Neural cell (in vitro differentiated cells): Measurements from ENCODE around the gene BRF1. TPM values are rescaled to one million over a fixed set of nuclear protein-coding genes. Genes with fewer than 3 reads are reported as not detected.

Experiments
- H2AFZ ChIP-seq: fragments of 200-600, 300-800 bp; sonication (generic), shearing (Covaris generic); 2 replicates; pipeline ENCODE4 v1.6.0; 2014; ENCODE audit warnings: low read depth, mild to moderate bottlenecking, antibody characterized with exemption, low read length, moderate library complexity
- H3F3A ChIP-seq: fragments of 200-600 bp; shearing (Covaris generic); 2 replicates; pipeline ENCODE4 v1.6.1; 2016; ENCODE audit warnings: mild to moderate bottlenecking, moderate library complexity, mixed read lengths, antibody characterized with exemption, low read length; ENCODE audit not compliant: insufficient read depth, poor library complexity, severe bottlenecking
- H3K27ac ChIP-seq: fragments of 200-600, 300-800 bp; sonication (generic), shearing (Covaris generic); 2 replicates; pipeline ENCODE4 v1.5.1; 2014; ENCODE audit warnings: mild to moderate bottlenecking, low read length, moderate library complexity
- H3K27me3 ChIP-seq: fragments of 300-800, 200-600 bp; sonication (generic), shearing (Covaris generic); 2 replicates; pipeline ENCODE4 v1.6.0; 2014; ENCODE audit warnings: mild to moderate bottlenecking, low read depth, low read length, moderate library complexity; ENCODE audit not compliant: insufficient read depth
- H3K36me3 ChIP-seq: fragments of 300-800, 200-600 bp; sonication (generic), shearing (Covaris generic); 2 replicates; pipeline ENCODE4 v1.5.1; 2014; ENCODE audit warnings: mild to moderate bottlenecking, antibody characterized with exemption, low read length, moderate library complexity; ENCODE audit not compliant: insufficient read depth
- H3K4me2 ChIP-seq: fragments of 300-800, 200-600 bp; sonication (generic), shearing (Covaris generic); 2 replicates; pipeline ENCODE4 v1.6.0; 2014; ENCODE audit warnings: mild to moderate bottlenecking, low read length
- H3K4me3 ChIP-seq: fragments of 300-800, 200-600 bp; sonication (generic), shearing (Covaris generic); 2 replicates; pipeline ENCODE4 v1.5.1; 2014; ENCODE audit warnings: mild to moderate bottlenecking, low read length, moderate library complexity
- H3K79me2 ChIP-seq: fragments of 200-600 bp; shearing (Covaris generic); replicated peaks from 2 replicates; pipeline ENCODE4 v1.6.0; 2014; ENCODE audit warnings: mild to moderate bottlenecking, low read length, moderate library complexity; ENCODE audit not compliant: insufficient read depth
- H3K9ac ChIP-seq: fragments of 300-800, 200-600 bp; sonication (generic), shearing (Covaris generic); 2 replicates; pipeline ENCODE4 v1.6.1; 2016; ENCODE audit warnings: mild to moderate bottlenecking, low read length, mixed read lengths
- H3K9me2 ChIP-seq: fragments of 200-600 bp; shearing (Covaris generic); 2 replicates; pipeline ENCODE4 v1.6.1; 2016; ENCODE audit warnings: mild to moderate bottlenecking, low read length, mixed read lengths; ENCODE audit not compliant: insufficient read depth
- H3K9me3 ChIP-seq: fragments of 200-600, 300-800 bp; sonication (generic), shearing (Covaris generic); 2 replicates; pipeline ENCODE4 v1.6.1; 2016; ENCODE audit warnings: mild to moderate bottlenecking, mixed run types, low read length, moderate library complexity, mixed read lengths
- H4K20me1 ChIP-seq: fragments of 200-600 bp; shearing (Covaris generic); 2 replicates; pipeline ENCODE4 v1.6.1; 2016; ENCODE audit warnings: mild to moderate bottlenecking, mixed run types; ENCODE audit not compliant: insufficient read depth
- CTCF ChIP-seq: fragments of 450-650 bp; IDR thresholded peaks from 2 replicates; pipeline ENCODE4 v1.5.1; 2014; ENCODE audit warnings: antibody characterized with exemption, mild to moderate bottlenecking, moderate library complexity; ENCODE audit not compliant: poor library complexity, severe bottlenecking
- EP300 ChIP-seq: fragments of 450-650 bp; conservative IDR thresholded peaks from 2 replicates; pipeline ENCODE4 v1.6.1; 2014; ENCODE audit warnings: antibody characterized with exemption, mild to moderate bottlenecking, moderate library complexity; ENCODE audit not compliant: poor library complexity, severe bottlenecking
- EZH2 ChIP-seq: fragments of 200-600, 300-800 bp; shearing (Covaris generic), sonication (generic); IDR thresholded peaks from 2 replicates; pipeline ENCODE4 v1.6.1; 2014; ENCODE audit warnings: antibody characterized with exemption, low read length, borderline replicate concordance, mild to moderate bottlenecking; ENCODE audit not compliant: insufficient read depth, poor library complexity, severe bottlenecking
- MXI1 ChIP-seq: fragments of 450-650 bp; conservative IDR thresholded peaks from 2 replicates; pipeline ENCODE4 v1.6.1; 2014; ENCODE audit warnings: antibody characterized with exemption, mild to moderate bottlenecking; ENCODE audit not compliant: poor library complexity, severe bottlenecking
- POLR2AphosphoS5 ChIP-seq: IDR thresholded peaks from 2 replicates; pipeline ENCODE4 v1.6.1; 2012
- RAD21 ChIP-seq: fragments of 450-650 bp; conservative IDR thresholded peaks from 2 replicates; pipeline ENCODE4 v1.6.1; 2014; ENCODE audit warnings: antibody characterized with exemption, mild to moderate bottlenecking, moderate library complexity
- REST ChIP-seq: IDR thresholded peaks from 2 replicates; pipeline ENCODE4 v1.6.1; 2012; ENCODE audit warnings: borderline replicate concordance
- SMC3 ChIP-seq: fragments of 450-650 bp; conservative IDR thresholded peaks from 2 replicates; pipeline ENCODE4 v1.6.1; 2014; ENCODE audit warnings: antibody characterized with exemption, mild to moderate bottlenecking, moderate library complexity; ENCODE audit not compliant: poor library complexity
- TAF1 ChIP-seq: IDR thresholded peaks from 2 replicates; pipeline ENCODE4 v1.6.1; 2012; ENCODE audit warnings: low read depth
- polyA plus RNA-seq: library from polyadenylated mRNA; depleted of rRNA; stranded (reverse); fragments of >200 nt; gene quantifications from 2 replicates; pipeline ENCODE4 v1.2.3, GENCODE V29; 2014

BRF1 gene
- polyA plus RNA-seq, 1 donor from 2014 or later: 69.4 TPM

- Histone ChIP-seq H3F3A (no peaks in the 10 kb centered on the region), H3K79me2 (no peaks in the 10 kb centered on the region), H3K27me3 (no peaks in the 10 kb centered on the region), H3K27ac (no peak overlapping the region), H3K4me3 (no peak overlapping the region), H3K36me3 (no peaks in the 10 kb centered on the region), H2AFZ (no peak overlapping the region), H3K9me3 (no peaks in the 10 kb centered on the region), H3K4me2 (no peak overlapping the region), H3K9ac (no peak overlapping the region), H3K9me2 (no peaks in the 10 kb centered on the region), H4K20me1 (no peaks in the 10 kb centered on the region)
- TF ChIP-seq EZH2: no peak
- TF ChIP-seq RAD21: no peak
- TF ChIP-seq POLR2AphosphoS5: no peak
- TF ChIP-seq MXI1: no peak
- TF ChIP-seq EP300: no peak
- TF ChIP-seq SMC3: no peak
These were observed 32.8 kb downstream of the BRF1 start for GRCh38 chr14:105267820-105268548.

- no peak overlapping the region for H3K27ac ChIP-seq
- no peak overlapping the region for H3K9ac ChIP-seq
- H3K9me3 ChIP-seq: no peaks in the 10 kb centered on the region
- no peaks in the 10 kb centered on the region for H3F3A ChIP-seq
- TF ChIP-seq RAD21 (no peak), MXI1 (no peak), TAF1 (no peak), REST (no peak), EZH2 (no peak), CTCF (no peak), SMC3 (no peak), EP300 (no peak), POLR2AphosphoS5 (no peak)
- H3K4me2 ChIP-seq: no peak overlapping the region
- no peaks in the 10 kb centered on the region for H3K27me3 ChIP-seq
- H3K4me3 ChIP-seq: no peak overlapping the region
- H3K9me2 ChIP-seq: no peaks in the 10 kb centered on the region
- H3K36me3 ChIP-seq: no peaks in the 10 kb centered on the region
- no peaks in the 10 kb centered on the region for H3K79me2 ChIP-seq
- no peaks in the 10 kb centered on the region for H4K20me1 ChIP-seq
- no peak overlapping the region for H2AFZ ChIP-seq
These were observed 39.0 kb downstream of the BRF1 start for GRCh38 chr14:105261781-105262180.
